ENCODE measurements around the gene RAG1.

- TF ChIP-seq POLR2A (IDR thresholded peaks at IDR 0.05) = no peak
- TF ChIP-seq, protein P1, sequence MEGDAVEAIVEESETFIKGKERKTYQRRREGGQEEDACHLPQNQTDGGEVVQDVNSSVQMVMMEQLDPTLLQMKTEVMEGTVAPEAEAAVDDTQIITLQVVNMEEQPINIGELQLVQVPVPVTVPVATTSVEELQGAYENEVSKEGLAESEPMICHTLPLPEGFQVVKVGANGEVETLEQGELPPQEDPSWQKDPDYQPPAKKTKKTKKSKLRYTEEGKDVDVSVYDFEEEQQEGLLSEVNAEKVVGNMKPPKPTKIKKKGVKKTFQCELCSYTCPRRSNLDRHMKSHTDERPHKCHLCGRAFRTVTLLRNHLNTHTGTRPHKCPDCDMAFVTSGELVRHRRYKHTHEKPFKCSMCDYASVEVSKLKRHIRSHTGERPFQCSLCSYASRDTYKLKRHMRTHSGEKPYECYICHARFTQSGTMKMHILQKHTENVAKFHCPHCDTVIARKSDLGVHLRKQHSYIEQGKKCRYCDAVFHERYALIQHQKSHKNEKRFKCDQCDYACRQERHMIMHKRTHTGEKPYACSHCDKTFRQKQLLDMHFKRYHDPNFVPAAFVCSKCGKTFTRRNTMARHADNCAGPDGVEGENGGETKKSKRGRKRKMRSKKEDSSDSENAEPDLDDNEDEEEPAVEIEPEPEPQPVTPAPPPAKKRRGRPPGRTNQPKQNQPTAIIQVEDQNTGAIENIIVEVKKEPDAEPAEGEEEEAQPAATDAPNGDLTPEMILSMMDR (IDR thresholded peaks at IDR 0.05) = no peak
Measured at GRCh38 chr11:36623494-36623893, 55.7 kb downstream of the RAG1 start.
